GM12872 (cell line): ENCODE data around the gene KLF2.

Source experiments
- TF ChIP-seq, protein P1 (sequence below): IDR thresholded peaks from 3 replicates; pipeline ENCODE4 v1.5.1; 2011; ENCODE audit warnings: low read depth, mild to moderate bottlenecking, low read length, moderate library complexity; ENCODE audit not compliant: insufficient read depth

KLF2 gene

DNA sequence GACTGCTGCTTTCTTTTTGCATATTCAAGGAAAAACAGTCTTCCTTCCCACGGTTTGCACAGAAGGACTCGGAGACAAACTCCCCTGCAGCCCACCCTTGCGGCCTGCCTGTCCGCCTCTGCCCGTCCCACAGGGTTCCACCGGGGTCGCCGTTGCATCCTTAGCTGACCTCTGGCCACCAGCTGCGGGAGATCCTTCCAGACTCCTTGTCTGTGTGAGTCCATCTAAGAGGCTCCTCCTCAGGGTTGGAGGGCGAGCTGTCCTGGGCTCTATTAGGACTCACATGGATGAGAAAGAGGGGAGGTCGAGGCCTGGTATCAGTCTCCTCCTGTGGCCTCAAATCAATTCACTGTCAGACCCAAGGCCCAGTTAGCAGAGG lies 39.2 kb downstream of the KLF2 start:
- TF ChIP-seq, protein P1, sequence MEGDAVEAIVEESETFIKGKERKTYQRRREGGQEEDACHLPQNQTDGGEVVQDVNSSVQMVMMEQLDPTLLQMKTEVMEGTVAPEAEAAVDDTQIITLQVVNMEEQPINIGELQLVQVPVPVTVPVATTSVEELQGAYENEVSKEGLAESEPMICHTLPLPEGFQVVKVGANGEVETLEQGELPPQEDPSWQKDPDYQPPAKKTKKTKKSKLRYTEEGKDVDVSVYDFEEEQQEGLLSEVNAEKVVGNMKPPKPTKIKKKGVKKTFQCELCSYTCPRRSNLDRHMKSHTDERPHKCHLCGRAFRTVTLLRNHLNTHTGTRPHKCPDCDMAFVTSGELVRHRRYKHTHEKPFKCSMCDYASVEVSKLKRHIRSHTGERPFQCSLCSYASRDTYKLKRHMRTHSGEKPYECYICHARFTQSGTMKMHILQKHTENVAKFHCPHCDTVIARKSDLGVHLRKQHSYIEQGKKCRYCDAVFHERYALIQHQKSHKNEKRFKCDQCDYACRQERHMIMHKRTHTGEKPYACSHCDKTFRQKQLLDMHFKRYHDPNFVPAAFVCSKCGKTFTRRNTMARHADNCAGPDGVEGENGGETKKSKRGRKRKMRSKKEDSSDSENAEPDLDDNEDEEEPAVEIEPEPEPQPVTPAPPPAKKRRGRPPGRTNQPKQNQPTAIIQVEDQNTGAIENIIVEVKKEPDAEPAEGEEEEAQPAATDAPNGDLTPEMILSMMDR, result no peak

DNA sequence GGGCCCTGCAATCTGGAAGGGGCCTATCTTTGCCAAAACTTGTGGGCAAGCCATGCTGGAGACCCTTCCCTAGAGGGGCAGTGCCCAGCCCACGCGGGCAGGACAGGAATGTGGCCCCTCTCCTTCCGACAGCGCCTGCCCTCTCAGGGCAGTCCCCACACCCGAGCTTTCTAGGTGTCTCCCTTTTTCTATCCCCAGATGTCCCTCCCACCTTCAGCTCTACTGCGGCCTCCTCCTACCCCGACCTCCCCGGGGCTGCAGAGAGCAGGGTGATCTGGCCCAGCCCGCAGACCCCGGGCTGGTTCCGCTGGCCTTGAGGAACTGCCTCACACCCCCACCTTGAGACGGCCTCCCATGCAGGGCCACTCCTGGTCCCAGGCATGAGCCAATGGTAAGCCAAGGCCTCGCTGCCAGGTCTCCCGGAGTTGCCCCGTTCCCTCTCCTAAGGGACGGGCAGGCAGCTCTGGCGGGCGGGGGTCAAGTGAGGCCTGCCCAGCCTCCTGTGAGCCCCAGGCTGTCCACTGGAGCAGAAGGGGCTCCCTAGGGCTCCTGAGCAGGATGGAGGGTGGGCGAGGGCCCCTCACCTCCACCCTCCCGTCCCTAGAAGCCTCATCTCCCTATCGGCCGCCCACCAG lies 39.7 kb downstream of the KLF2 start:
- TF ChIP-seq, protein P1, result no peak

DNA sequence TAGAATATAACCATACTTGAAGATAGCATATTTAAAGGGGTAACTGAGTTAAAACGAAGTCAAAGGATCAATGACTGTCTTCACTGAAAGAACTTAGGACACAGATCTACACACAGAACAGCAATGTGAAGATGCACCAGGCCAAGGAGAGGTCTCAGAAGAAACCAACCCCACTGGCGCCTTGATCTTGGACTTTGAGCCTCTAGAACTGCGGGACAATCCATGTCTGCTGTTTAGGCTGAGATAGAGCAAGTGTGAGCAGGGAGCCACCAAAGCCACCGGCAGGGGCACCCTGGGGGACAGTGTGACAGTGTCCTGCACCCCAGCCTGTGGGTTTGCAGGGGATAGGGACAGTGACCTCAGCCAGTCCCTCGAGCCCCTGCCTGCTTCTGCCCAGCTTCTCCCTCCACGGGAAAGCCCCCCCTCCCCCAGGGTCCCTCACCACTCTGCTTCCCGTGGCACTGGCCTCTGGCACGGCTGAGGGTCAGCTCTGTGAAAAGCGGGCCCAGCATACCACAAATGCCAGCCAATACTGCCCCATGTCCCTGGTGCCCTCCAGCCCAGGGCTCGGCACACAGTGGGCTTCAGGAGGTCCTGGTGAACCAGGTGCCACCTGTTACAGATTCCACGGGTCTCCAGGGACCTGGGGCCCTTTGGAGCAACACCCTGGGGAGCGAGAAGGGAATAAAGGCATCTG lies 40.8 kb downstream of the KLF2 start:
- TF ChIP-seq, protein P1, result no peak

DNA sequence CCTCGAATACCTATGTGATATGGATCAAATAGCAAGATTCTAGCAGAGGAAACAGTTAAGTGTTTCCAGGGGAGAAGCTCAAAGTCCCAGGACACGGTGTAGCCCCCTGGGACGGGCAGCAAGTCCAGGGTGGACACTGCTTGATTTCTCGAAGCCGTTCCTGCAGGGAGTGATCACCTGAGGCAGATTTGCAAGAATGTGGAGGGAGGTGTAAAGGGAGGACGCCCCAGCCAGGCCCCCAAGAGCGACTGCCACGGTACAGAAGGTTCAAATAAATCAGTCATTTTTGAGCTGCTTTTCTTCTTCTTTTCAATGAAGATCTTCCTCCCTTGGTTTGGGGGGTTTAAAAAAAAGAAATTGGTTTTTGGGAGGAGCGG lies 41.4 kb downstream of the KLF2 start:
- TF ChIP-seq, protein P1, result no peak

DNA sequence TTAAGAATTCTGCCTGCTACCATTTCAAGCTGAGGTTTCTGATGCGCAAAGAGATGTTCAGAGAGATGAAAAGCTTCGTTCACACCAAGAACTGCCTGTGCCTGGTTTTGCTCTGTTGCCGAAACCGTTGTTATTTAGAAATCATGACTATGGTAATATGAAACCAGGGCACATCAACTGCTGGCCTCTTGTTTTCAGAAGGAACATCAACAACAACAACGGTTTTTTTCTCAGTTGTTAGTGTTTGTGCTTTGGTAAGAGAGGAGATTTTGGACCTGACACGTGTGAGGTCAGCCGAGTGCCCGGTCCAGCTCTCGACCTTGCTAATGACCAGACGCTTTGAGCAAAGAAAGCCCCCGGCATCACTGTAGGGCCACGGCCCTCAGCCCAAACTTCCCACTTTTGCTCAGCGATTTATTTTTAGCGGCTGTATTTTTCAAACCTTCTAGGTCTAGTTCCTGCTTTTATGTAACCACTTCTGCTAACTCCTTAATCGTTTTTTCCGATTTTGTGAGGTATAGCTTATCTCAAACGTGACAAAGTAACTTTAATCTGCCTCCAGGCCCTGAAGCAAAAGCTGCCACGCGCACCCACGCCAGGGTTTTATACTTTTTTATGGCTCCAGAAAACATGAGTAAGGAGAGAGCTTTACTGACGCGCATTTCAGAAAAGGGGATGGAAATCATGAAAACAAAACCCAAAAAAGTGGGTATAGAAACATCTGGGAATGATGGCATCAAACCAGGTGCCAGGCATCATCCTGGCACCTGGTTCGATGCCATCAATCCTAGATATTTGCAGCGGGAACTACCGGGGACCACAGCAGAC lies 42.0 kb downstream of the KLF2 start:
- TF ChIP-seq, protein P1, result no peak

DNA sequence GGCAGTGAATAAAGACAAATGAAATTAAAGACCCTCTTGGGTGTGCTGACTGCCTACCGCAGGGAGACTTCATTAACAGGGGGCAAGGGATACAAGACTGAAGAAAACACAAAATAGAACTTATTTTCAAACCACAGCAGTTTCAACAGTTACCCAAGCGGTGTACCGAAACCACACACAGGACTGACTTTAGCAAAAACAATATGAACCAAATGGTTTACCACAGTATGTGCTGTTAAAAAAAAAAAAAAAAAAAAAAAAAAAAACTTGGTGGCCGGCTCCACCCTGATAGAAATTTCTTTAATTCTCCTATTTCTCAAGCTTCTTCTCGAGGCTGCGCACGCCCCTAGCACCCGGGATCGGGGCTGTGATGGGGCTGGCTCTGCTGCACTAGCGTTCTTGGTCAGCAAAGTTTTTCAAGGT lies 42.6 kb downstream of the KLF2 start:
- TF ChIP-seq, protein P1, result no peak

DNA sequence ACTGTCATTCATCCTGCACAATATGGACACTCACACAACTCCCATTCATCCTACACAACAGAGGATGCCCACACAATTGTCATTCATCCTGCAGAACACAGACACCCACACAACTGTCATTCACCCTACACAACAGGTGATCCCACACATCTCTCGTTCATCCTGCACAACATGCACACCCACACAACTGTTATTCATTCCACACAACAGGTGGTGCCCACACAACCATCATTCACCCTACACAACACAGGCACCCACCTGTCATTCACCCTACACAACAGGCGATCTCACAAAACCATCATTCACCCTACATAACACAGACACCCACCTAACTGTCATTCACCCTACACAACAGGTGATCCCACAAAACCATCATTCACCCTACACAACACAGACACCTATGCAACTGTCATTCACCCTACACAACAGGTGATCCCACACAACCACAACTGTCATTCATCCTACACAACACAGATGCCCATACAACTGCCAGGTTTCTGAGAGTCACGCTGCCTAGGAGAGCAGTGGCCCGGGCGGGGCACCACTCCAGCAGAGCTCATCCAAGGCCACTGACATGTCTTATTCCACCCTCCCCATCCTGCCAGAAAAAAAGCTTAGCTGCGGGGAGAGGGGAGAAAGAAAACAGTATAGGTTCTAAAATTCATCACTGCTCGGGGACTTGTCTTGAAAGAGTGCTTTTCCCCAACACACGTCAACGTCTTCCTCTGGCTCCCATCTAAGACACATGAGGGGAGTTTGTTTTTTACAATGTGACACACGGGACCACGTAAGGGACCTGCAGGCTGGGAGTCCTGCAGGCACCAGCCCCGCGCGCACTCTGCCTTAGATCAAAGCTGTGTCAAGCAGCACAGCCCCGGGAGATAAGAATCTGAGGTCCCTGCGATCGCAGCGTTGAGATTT lies 44.0 kb downstream of the KLF2 start:
- TF ChIP-seq, protein P1, result no peak
